Liver (tissue), 9 donors: ENCODE data around the gene PAX8. TPM values are rescaled to one million over a fixed set of nuclear protein-coding genes. Genes with fewer than 3 reads are reported as not detected.

ENCODE experiments used
- DNase-seq: peaks from one replicate; pipeline ENCODE4 v3.0.0-alpha.2; 2017; ENCODE audit warnings: low spot score
- H3K27ac ChIP-seq, 2 donors: one replicate each; pipeline ENCODE4 v1.7.0; 2013; ENCODE audit warnings: inconsistent platforms in 2 of 2, low read length in 2 of 2, control low read depth in 1 of 2, low read depth in 1 of 2, mild to moderate bottlenecking in 1 of 2
- H3K27me3 ChIP-seq, 4 donors: one replicate each; pipeline versions ENCODE4 v1.6.1 to v1.7.0; 2013; ENCODE audit warnings: low read length in 3 of 4, inconsistent platforms in 1 of 4, mild to moderate bottlenecking in 1 of 4, moderate library complexity in 1 of 4; ENCODE audit not compliant: control insufficient read depth in 4 of 4, insufficient read depth in 4 of 4
- H3K36me3 ChIP-seq, 4 donors: one replicate each; pipeline versions ENCODE4 v1.6.1 to v1.7.0; 2013; ENCODE audit warnings: low read length in 3 of 4, mild to moderate bottlenecking in 3 of 4, low read depth in 1 of 4, moderate library complexity in 1 of 4; ENCODE audit not compliant: control insufficient read depth in 4 of 4, insufficient read depth in 3 of 4
- H3K4me1 ChIP-seq, 4 donors: one replicate each; pipeline versions ENCODE4 v1.6.1 to v1.7.0; 2013; ENCODE audit warnings: low read length in 3 of 4, mild to moderate bottlenecking in 3 of 4, moderate library complexity in 1 of 4; ENCODE audit not compliant: control insufficient read depth in 4 of 4, insufficient read depth in 4 of 4
- H3K4me3 ChIP-seq, 3 donors: one replicate each; pipeline versions ENCODE4 v1.6.1 to v1.7.0; 2013; ENCODE audit warnings: low read length in 3 of 3, control low read depth in 1 of 3, low read depth in 1 of 3, mild to moderate bottlenecking in 1 of 3
- H3K9ac ChIP-seq, 2 donors: one replicate each; pipeline ENCODE4 v1.7.0; 2013; ENCODE audit warnings: low read length in 2 of 2, mild to moderate bottlenecking in 2 of 2, moderate library complexity in 2 of 2, control low read depth in 1 of 2, low read depth in 1 of 2
- H3K9me3 ChIP-seq, 4 donors: one replicate each; pipeline versions ENCODE4 v1.6.1 to v1.7.0; 2013; ENCODE audit warnings: low read length in 3 of 4; ENCODE audit not compliant: control insufficient read depth in 4 of 4
- EGR1 ChIP-seq, 2 donors: IDR thresholded peaks; 2 replicates each; pipeline ENCODE4 v1.6.1; 2016 to 2018; ENCODE audit warnings: antibody characterized with exemption in 2 of 2, low read depth in 2 of 2
- FOXA1 ChIP-seq: IDR thresholded peaks from 2 replicates; pipeline ENCODE4 v1.6.1; 2016; ENCODE audit warnings: antibody characterized with exemption
- FOXA2 ChIP-seq: IDR thresholded peaks from 2 replicates; pipeline ENCODE4 v1.6.1; 2016; ENCODE audit warnings: antibody characterized with exemption
- HNF4A ChIP-seq, 2 donors: conservative IDR thresholded peaks; 2 replicates each; pipeline ENCODE4 v1.6.1; 2016; ENCODE audit warnings: antibody characterized with exemption in 2 of 2, mild to moderate bottlenecking in 2 of 2
- HNF4G ChIP-seq: IDR thresholded peaks from 2 replicates; pipeline ENCODE4 v1.6.1; 2016; ENCODE audit warnings: antibody characterized with exemption
- JUND ChIP-seq, 2 donors: IDR thresholded peaks; 2 replicates each; pipeline ENCODE4 v1.6.1; 2016; ENCODE audit warnings: antibody characterized with exemption in 2 of 2
- NR2F2 ChIP-seq: IDR thresholded peaks from 2 replicates; pipeline ENCODE4 v1.6.1; 2016; ENCODE audit warnings: antibody characterized with exemption
- RAD21 ChIP-seq, 2 donors: IDR thresholded peaks; 2 replicates each; pipeline ENCODE4 v1.6.1; 2016; ENCODE audit warnings: antibody characterized with exemption in 2 of 2, mild to moderate bottlenecking in 2 of 2
- RXRA ChIP-seq, 2 donors: IDR thresholded peaks; 2 replicates each; pipeline ENCODE4 v1.6.1; 2017 to 2018; ENCODE audit warnings: antibody characterized with exemption in 2 of 2, mild to moderate bottlenecking in 1 of 2
- TAF1 ChIP-seq: conservative IDR thresholded peaks from 2 replicates; pipeline ENCODE4 v1.6.1; 2016; ENCODE audit warnings: antibody characterized with exemption, mild to moderate bottlenecking
- YY1 ChIP-seq: IDR thresholded peaks from 2 replicates; pipeline ENCODE4 v1.6.1; 2016; ENCODE audit warnings: antibody characterized with exemption, mild to moderate bottlenecking
- WGBS: extraction: QIAGEN DNeasy Blood & Tissue Kit; methylation state at CpG from one replicate; pipeline ENCODE4 v1.1.7; 2013; 5-methylcytosine and 5-hydroxymethylcytosine counted together
- polyA plus RNA-seq, 2 donors: library from polyadenylated mRNA; stranded (reverse) in 1 of 2; unstranded in 1 of 2; fragments of 200-250 nt in 1 of 2; fragments of >200 nt in 1 of 2; fragmentation: Nextera tagmentation in 1 of 2; extraction: Ambion mirVana in 1 of 2; gene quantifications; one replicate each; pipeline versions ENCODE4 v1.2.1 to v1.2.3, GENCODE V29; 2013 to 2015
- total RNA-seq, 2 donors: library from RNA; depleted of rRNA; stranded (reverse); fragments of >200 nt; gene quantifications; one replicate each; pipeline ENCODE4 v1.2.3, GENCODE V29; 2014
- TF ChIP-seq, protein P1 (sequence below): IDR thresholded peaks from 2 replicates; pipeline ENCODE4 v1.6.1; 2016; ENCODE audit warnings: antibody characterized with exemption, mild to moderate bottlenecking
- TF ChIP-seq, protein P2 (sequence below): IDR thresholded peaks from 2 replicates; pipeline ENCODE4 v1.6.1; 2016; ENCODE audit warnings: antibody characterized with exemption
- TF ChIP-seq, protein P3 (sequence below): fragments of 150-350 bp; IDR thresholded peaks from 2 replicates; pipeline ENCODE4 v1.5.1; 2017; ENCODE audit warnings: improper control_type of control experiment, low read depth, low read length; ENCODE audit not compliant: missing input control
- donor health status: healthy.
- donor health status: healthy.
- donor health status: healthy.
- donor health status: healthy.
- donor health status: healthy.

The PAX8 gene
- total and polyA plus RNA-seq, 4 donors: 0.09 to 0.85 (median 0.33) TPM

GRCh38 chr2:113237604-113238160 lies 41.0 kb downstream of the PAX8 start:
- TF ChIP-seq, protein P1, sequence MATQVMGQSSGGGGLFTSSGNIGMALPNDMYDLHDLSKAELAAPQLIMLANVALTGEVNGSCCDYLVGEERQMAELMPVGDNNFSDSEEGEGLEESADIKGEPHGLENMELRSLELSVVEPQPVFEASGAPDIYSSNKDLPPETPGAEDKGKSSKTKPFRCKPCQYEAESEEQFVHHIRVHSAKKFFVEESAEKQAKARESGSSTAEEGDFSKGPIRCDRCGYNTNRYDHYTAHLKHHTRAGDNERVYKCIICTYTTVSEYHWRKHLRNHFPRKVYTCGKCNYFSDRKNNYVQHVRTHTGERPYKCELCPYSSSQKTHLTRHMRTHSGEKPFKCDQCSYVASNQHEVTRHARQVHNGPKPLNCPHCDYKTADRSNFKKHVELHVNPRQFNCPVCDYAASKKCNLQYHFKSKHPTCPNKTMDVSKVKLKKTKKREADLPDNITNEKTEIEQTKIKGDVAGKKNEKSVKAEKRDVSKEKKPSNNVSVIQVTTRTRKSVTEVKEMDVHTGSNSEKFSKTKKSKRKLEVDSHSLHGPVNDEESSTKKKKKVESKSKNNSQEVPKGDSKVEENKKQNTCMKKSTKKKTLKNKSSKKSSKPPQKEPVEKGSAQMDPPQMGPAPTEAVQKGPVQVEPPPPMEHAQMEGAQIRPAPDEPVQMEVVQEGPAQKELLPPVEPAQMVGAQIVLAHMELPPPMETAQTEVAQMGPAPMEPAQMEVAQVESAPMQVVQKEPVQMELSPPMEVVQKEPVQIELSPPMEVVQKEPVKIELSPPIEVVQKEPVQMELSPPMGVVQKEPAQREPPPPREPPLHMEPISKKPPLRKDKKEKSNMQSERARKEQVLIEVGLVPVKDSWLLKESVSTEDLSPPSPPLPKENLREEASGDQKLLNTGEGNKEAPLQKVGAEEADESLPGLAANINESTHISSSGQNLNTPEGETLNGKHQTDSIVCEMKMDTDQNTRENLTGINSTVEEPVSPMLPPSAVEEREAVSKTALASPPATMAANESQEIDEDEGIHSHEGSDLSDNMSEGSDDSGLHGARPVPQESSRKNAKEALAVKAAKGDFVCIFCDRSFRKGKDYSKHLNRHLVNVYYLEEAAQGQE: no peak
- TF ChIP-seq, protein P2, sequence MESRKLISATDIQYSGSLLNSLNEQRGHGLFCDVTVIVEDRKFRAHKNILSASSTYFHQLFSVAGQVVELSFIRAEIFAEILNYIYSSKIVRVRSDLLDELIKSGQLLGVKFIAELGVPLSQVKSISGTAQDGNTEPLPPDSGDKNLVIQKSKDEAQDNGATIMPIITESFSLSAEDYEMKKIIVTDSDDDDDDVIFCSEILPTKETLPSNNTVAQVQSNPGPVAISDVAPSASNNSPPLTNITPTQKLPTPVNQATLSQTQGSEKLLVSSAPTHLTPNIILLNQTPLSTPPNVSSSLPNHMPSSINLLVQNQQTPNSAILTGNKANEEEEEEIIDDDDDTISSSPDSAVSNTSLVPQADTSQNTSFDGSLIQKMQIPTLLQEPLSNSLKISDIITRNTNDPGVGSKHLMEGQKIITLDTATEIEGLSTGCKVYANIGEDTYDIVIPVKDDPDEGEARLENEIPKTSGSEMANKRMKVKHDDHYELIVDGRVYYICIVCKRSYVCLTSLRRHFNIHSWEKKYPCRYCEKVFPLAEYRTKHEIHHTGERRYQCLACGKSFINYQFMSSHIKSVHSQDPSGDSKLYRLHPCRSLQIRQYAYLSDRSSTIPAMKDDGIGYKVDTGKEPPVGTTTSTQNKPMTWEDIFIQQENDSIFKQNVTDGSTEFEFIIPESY: no peak
- TF ChIP-seq HNF4A (conservative IDR thresholded peaks at IDR 0.05) (no peak), JUND (IDR thresholded peaks at IDR 0.05) (no peak), HNF4G (no peak), EGR1 (IDR thresholded peaks at IDR 0.05; ENCODE audit: low read depth in 2 of 2) (no peak), YY1 (no peak), NR2F2 (no peak), RAD21 (IDR thresholded peaks at IDR 0.05) (no peak), FOXA2 (no peak), TAF1 (no peak), FOXA1 (no peak), RXRA (IDR thresholded peaks at IDR 0.05) (no peak)
- TF ChIP-seq, protein P3, sequence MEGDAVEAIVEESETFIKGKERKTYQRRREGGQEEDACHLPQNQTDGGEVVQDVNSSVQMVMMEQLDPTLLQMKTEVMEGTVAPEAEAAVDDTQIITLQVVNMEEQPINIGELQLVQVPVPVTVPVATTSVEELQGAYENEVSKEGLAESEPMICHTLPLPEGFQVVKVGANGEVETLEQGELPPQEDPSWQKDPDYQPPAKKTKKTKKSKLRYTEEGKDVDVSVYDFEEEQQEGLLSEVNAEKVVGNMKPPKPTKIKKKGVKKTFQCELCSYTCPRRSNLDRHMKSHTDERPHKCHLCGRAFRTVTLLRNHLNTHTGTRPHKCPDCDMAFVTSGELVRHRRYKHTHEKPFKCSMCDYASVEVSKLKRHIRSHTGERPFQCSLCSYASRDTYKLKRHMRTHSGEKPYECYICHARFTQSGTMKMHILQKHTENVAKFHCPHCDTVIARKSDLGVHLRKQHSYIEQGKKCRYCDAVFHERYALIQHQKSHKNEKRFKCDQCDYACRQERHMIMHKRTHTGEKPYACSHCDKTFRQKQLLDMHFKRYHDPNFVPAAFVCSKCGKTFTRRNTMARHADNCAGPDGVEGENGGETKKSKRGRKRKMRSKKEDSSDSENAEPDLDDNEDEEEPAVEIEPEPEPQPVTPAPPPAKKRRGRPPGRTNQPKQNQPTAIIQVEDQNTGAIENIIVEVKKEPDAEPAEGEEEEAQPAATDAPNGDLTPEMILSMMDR: no peak
- DNase-seq: no peak
- Histone ChIP-seq H3K9ac (no peak overlapping the region), H3K9me3 (no peaks in the 10 kb centered on the region), H3K36me3 (no peaks in the 10 kb centered on the region), H3K4me3 (no peak overlapping the region), H3K27me3 (no peaks in the 10 kb centered on the region), H3K4me1 (peaks cover 1 to 11% (median 7%) of the 10 kb centered on the region in 4 donors), H3K27ac (no peak overlapping the region)
- 89% methylated on average over 9 of the region's 9 CpGs for WGBS

DNA sequence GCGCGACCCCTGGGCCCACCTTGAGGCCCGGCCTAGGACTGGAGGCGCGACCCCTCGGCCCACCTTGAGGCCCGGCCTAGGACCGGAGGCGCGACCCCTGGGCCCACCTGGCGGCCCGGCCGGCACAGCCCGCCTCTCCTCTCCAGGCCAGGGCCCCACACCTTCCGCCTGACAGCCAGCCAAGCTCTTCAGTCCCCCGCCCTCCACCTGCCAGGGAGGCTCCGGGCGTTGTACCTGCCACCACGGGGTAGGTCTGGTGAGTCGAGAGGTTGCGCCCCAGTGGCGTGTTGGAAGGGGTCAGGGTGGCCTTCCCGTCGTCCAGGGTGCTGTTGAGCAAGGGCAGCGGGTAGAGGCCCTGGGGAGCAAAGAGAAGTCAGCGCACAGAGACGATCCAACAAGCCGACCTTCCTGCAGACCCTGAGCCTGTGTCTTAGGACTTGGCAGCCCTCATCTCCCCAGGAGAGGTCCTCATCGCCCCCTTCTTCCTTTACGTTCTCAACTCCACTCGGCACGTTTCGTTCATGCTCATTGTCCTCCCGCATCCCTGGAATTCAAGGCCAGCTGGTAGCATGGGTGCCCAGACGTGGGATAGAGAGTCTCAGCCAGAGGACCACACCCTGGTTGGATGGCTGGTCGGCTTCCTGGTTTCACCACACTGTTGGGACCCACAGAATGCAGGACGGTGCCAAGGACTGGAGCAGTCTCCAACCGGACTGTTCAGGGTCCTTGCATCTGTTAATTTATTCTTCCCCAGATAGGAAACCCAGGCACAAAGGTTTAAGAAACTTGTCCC lies 42.2 kb downstream of the PAX8 start:
- Histone ChIP-seq H3K4me1 (peaks cover 1 to 11% (median 7%) of the 10 kb centered on the region in 4 donors), H3K9me3 (no peaks in the 10 kb centered on the region), H3K27me3 (no peaks in the 10 kb centered on the region), H3K9ac (no peak overlapping the region), H3K36me3 (no peaks in the 10 kb centered on the region), H3K27ac (no peak overlapping the region), H3K4me3 (peak overlapping the region in 1 of 3 donors; percentile 25)
- no peak for TF ChIP-seq FOXA1
- WGBS: 85% methylated on average over 38 of the region's 38 CpGs
- no peak for DNase-seq
